ENCODE measurements around the gene KCNQ4.

The KCNQ4 gene

DNA sequence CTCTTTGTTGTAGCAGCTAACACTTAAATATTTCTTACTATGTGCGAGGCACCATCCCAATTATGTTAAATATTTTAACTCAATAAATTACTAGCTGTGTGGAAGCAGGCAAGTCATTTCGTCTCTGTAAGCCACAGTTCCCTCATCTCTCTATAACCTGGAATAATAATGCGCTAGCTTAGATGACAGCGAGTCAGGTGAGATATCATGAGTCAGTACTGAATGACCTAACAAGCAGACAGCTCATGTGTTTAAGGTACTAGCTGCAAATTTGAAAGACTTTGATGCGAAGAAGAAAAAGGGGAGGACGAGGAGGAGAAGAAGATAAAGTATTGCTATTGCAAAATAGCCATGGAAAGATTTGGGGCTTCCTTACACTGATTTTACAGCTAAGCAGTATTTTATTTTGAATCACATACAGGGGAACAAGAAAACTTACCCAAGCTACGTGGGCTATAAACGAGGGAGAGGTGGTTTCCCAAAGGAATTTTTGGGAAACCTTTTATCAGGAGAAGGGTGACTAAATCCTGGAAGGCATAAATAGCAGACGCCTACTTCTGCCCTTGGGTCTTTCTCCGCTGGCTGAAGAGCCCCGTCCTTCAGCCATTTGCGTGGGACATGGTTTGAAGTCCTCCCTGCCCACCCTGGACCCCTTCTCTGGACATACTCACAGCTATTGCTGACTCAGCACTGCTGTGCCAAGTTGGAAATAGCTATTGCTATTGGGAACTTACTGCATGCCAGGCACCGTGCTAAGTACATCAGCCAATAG, 69.7 kb downstream of the KCNQ4 start:
- H2AFZ ChIP-seq (ENCODE audit: low read depth, low read length), result no peak overlapping the region
- DNase-seq (no peak), ATAC-seq (ENCODE audit: insufficient read depth, low read depth) (no peak)
- H3K4me1 ChIP-seq (ENCODE audit: insufficient read depth, low read length), result peaks cover 4% of the 10 kb centered on the region
- no peaks in the 10 kb centered on the region for H4K20me1 ChIP-seq (ENCODE audit: insufficient read depth, low read length)
- H3K4me2 ChIP-seq (ENCODE audit: insufficient read depth, low read length), result no peak overlapping the region
- no peaks in the 10 kb centered on the region for H3K36me3 ChIP-seq (ENCODE audit: insufficient read depth, low read length)
- H3K4me3 ChIP-seq (ENCODE audit: low read depth in 1 of 2, low read length in 2 of 2), result no peak overlapping the region
- no peak for TF ChIP-seq EZH2 (IDR thresholded peaks at IDR 0.05; ENCODE audit: borderline replicate concordance, low read depth, low read length, severe bottlenecking)
- H3K79me2 ChIP-seq (ENCODE audit: insufficient read depth, low read length), result no peaks in the 10 kb centered on the region
- H3K27ac ChIP-seq (ENCODE audit: low read length), result no peak overlapping the region
- H3K9ac ChIP-seq (ENCODE audit: low read depth, low read length), result no peak overlapping the region
- no peaks in the 10 kb centered on the region for H3K27me3 ChIP-seq (ENCODE audit: insufficient read depth, low read length, poor library complexity)
- H3K9me3 ChIP-seq (ENCODE audit: insufficient read depth, low read length, severe bottlenecking), result no peaks in the 10 kb centered on the region

- DNase-seq (no peak), ATAC-seq (ENCODE audit: insufficient read depth, low read depth) (no peak)
Measured at GRCh38 chr1:40853885-40854170, 70.2 kb downstream of the KCNQ4 start.

DNA sequence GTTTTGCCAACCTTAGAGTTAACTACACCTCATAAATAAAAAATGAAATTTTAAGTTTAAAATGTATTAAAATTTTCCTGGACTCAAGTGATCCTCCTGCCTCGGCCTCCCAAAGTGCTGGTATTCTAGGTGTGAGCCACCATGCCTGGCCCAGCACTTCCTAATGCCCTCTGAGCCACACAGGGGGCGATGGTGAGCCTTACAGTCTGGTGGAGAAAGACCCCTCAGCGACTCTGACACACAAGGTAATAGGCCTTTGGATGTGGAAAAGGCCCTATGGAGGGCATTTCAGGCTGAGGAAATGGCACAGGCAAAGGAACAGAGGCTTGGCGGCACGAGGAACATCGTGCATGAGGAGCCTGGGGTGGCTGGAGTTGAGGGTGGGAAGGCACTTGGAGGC, 71.9 kb downstream of the KCNQ4 start:
- Histone ChIP-seq H3K79me2 (ENCODE audit: insufficient read depth, low read length) (no peaks in the 10 kb centered on the region), H3K4me2 (ENCODE audit: insufficient read depth, low read length) (no peak overlapping the region), H2AFZ (ENCODE audit: low read depth, low read length) (no peak overlapping the region), H3K27ac (ENCODE audit: low read length) (no peak overlapping the region), H3K4me1 (ENCODE audit: insufficient read depth, low read length) (no peaks in the 10 kb centered on the region), H3K36me3 (ENCODE audit: insufficient read depth, low read length) (no peaks in the 10 kb centered on the region), H3K9ac (ENCODE audit: low read depth, low read length) (no peak overlapping the region), H3K27me3 (ENCODE audit: insufficient read depth, low read length, poor library complexity) (no peaks in the 10 kb centered on the region), H4K20me1 (ENCODE audit: insufficient read depth, low read length) (no peaks in the 10 kb centered on the region), H3K9me3 (ENCODE audit: insufficient read depth, low read length, severe bottlenecking) (no peaks in the 10 kb centered on the region), H3K4me3 (ENCODE audit: low read depth in 1 of 2, low read length in 2 of 2) (no peak overlapping the region)
- TF ChIP-seq EZH2 (IDR thresholded peaks at IDR 0.05; ENCODE audit: borderline replicate concordance, low read depth, low read length, severe bottlenecking), result no peak
- TF ChIP-seq CTCF (IDR thresholded peaks at IDR 0.05; ENCODE audit: borderline replicate concordance, extremely low read depth, low read length, poor library complexity, severe bottlenecking), result peak; percentile 56
- DNase-seq, result peak; percentile 31
- peak; percentile 49; the same call in 1 of the 3 replicates for ATAC-seq (ENCODE audit: insufficient read depth, low read depth)

More at GRCh38 chr1:40853885-40854170, 70.2 kb downstream of the KCNQ4 start:
- no peak overlapping the region for H3K9ac ChIP-seq (ENCODE audit: low read depth, low read length)
- no peak overlapping the region for H3K4me2 ChIP-seq (ENCODE audit: insufficient read depth, low read length)
- H3K4me1 ChIP-seq (ENCODE audit: insufficient read depth, low read length), result peaks cover 4% of the 10 kb centered on the region
- H3K36me3 ChIP-seq (ENCODE audit: insufficient read depth, low read length), result no peaks in the 10 kb centered on the region
- no peaks in the 10 kb centered on the region for H3K9me3 ChIP-seq (ENCODE audit: insufficient read depth, low read length, severe bottlenecking)
- no peak overlapping the region for H3K27ac ChIP-seq (ENCODE audit: low read length)
- H4K20me1 ChIP-seq (ENCODE audit: insufficient read depth, low read length), result no peaks in the 10 kb centered on the region
- H3K79me2 ChIP-seq (ENCODE audit: insufficient read depth, low read length), result no peaks in the 10 kb centered on the region
- H3K4me3 ChIP-seq (ENCODE audit: low read depth in 1 of 2, low read length in 2 of 2), result no peak overlapping the region
- H2AFZ ChIP-seq (ENCODE audit: low read depth, low read length), result no peak overlapping the region
- TF ChIP-seq EZH2 (IDR thresholded peaks at IDR 0.05; ENCODE audit: borderline replicate concordance, low read depth, low read length, severe bottlenecking) (no peak), CTCF (IDR thresholded peaks at IDR 0.05; ENCODE audit: borderline replicate concordance, extremely low read depth, low read length, poor library complexity, severe bottlenecking) (no peak)
- H3K27me3 ChIP-seq (ENCODE audit: insufficient read depth, low read length, poor library complexity), result no peaks in the 10 kb centered on the region

DNA sequence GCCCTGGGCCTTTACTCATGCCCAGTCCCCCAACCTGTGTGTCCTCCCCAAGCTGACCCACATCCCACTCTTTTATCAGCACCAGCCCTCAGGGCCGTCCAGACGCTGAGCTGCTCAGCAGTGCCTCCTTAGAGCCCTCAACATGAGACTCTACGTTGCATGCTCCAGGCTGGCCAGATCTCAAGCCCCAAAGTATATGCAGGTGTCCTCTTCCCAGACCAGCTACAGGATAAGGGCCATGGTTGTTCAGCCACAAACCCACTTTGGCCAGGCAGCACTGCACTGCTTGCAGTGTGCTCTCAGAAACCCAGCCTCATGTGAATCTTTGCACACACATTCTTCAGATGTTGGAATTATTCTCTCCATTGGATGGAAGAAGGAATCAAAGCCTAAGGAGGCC, 72.5 kb downstream of the KCNQ4 start:
- DNase-seq (no peak), ATAC-seq (ENCODE audit: insufficient read depth, low read depth) (no peak)
- Histone ChIP-seq H3K9ac (ENCODE audit: low read depth, low read length) (no peak overlapping the region), H3K4me1 (ENCODE audit: insufficient read depth, low read length) (no peaks in the 10 kb centered on the region), H3K9me3 (ENCODE audit: insufficient read depth, low read length, severe bottlenecking) (no peaks in the 10 kb centered on the region), H3K36me3 (ENCODE audit: insufficient read depth, low read length) (no peaks in the 10 kb centered on the region), H3K27ac (ENCODE audit: low read length) (no peak overlapping the region), H3K79me2 (ENCODE audit: insufficient read depth, low read length) (no peaks in the 10 kb centered on the region), H3K27me3 (ENCODE audit: insufficient read depth, low read length, poor library complexity) (no peaks in the 10 kb centered on the region), H4K20me1 (ENCODE audit: insufficient read depth, low read length) (no peaks in the 10 kb centered on the region), H3K4me2 (ENCODE audit: insufficient read depth, low read length) (no peak overlapping the region), H3K4me3 (ENCODE audit: low read depth in 1 of 2, low read length in 2 of 2) (no peak overlapping the region), H2AFZ (ENCODE audit: low read depth, low read length) (no peak overlapping the region)
- TF ChIP-seq EZH2 (IDR thresholded peaks at IDR 0.05; ENCODE audit: borderline replicate concordance, low read depth, low read length, severe bottlenecking) (no peak), CTCF (IDR thresholded peaks at IDR 0.05; ENCODE audit: borderline replicate concordance, extremely low read depth, low read length, poor library complexity, severe bottlenecking) (no peak)

Data from DND-41 (cell line).